ENCODE data around the gene VAC14.

DNA sequence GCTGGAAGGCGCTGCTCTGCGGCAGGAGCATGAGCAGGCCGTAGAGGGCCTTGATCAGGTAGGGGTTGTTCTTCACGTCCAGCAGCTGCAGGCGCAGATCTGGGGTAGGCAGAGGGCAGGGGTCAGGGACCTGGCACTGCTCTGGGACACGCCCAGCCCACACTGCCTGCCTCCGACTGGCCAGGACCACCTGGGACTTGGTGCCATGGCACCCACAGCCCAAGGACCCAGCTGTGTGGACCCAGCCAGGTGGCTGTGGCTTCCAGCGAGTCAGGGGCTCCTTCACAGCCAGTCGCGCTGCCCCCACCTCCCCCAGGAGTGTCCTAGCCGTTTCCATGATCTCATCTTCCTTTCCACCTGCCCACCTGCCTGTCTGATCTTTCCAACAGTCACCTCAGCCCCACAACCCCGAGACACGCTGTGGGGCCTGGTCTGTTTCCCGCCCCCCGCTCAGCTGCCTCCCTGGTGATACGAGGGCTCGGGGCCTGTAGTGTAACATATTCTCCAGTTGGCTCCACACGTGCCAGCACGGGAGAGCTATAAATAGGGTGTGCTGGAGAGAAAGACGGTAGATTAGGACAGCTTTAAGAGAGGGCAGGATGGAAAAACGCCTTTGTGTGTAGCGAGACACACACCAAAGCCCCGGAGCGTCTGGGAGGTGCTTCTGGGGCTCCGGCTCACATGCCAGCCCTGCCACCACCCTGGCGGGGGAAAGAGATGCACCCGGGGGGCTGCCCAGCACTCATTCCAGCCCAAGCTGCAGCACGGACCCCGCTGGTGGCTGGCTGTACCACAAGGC lies 107.9 kb downstream of the VAC14 start:
- TF ChIP-seq, protein P1, sequence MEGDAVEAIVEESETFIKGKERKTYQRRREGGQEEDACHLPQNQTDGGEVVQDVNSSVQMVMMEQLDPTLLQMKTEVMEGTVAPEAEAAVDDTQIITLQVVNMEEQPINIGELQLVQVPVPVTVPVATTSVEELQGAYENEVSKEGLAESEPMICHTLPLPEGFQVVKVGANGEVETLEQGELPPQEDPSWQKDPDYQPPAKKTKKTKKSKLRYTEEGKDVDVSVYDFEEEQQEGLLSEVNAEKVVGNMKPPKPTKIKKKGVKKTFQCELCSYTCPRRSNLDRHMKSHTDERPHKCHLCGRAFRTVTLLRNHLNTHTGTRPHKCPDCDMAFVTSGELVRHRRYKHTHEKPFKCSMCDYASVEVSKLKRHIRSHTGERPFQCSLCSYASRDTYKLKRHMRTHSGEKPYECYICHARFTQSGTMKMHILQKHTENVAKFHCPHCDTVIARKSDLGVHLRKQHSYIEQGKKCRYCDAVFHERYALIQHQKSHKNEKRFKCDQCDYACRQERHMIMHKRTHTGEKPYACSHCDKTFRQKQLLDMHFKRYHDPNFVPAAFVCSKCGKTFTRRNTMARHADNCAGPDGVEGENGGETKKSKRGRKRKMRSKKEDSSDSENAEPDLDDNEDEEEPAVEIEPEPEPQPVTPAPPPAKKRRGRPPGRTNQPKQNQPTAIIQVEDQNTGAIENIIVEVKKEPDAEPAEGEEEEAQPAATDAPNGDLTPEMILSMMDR (IDR thresholded peaks at IDR 0.05) = no peak
- TF ChIP-seq POLR2A (IDR thresholded peaks at IDR 0.05) = no peak

Measured in lower leg skin (tissue), 3 donors.